Activated naive CD4-positive, alpha-beta T cell treated with anti-CD3 and anti-CD28 coated beads, Interleukin-2, amount 50 U/mL, for 72 hours (primary cell): ENCODE results near the gene KANK3. TPM values are rescaled to one million over a fixed set of nuclear protein-coding genes. Genes with fewer than 3 reads are reported as not detected.
"Not testable (repeated sequence)": the region's sequence is repeated elsewhere in the genome, so short reads cannot be mapped to it uniquely, and the experiment has no call there.

ENCODE experiments used
- ATAC-seq, 2 donors: fragments of 150-1000 bp; cut with Tn5 transposase; 2 replicates each; pipeline ENCODE4 v1.10.0; 2021; ENCODE audit warnings: mild to moderate bottlenecking in 2 of 2, moderate library complexity in 2 of 2
- DNase-seq, 2 donors: peaks; one replicate each; pipeline ENCODE4 v3.0.0; 2021 to 2022; ENCODE audit warnings: low spot score in 2 of 2
- H3K27ac Mint-ChIP-seq, 2 donors: one replicate each; pipeline ENCODE4 v1.8.0; 2022; ENCODE audit warnings: mild to moderate bottlenecking in 2 of 2, mixed read lengths in 2 of 2
- H3K36me3 Mint-ChIP-seq, 2 donors: one replicate each; pipeline ENCODE4 v1.8.0; 2022; ENCODE audit warnings: mixed read lengths in 2 of 2
- H3K9me3 Mint-ChIP-seq, 2 donors: one replicate each; pipeline ENCODE4 v1.8.0; 2022; ENCODE audit warnings: mixed read lengths in 2 of 2
- total RNA-seq, 2 donors: library from RNA; stranded (reverse); gene quantifications; one replicate each; pipeline ENCODE4 v1.2.3, GENCODE V29; 2022

KANK3 gene
- total RNA-seq, 2 donors from 2014 or later: 1.5 to 1.7 TPM

- H3K36me3 Mint-ChIP-seq: no peaks in the 10 kb centered on the region
- DNase-seq (no peak), ATAC-seq (no peak)
- H3K27ac Mint-ChIP-seq: no peak overlapping the region
- no peaks in the 10 kb centered on the region for H3K9me3 Mint-ChIP-seq
Measured at GRCh38 chr19:8332976-8333766, 9.9 kb downstream of the KANK3 start.

DNA sequence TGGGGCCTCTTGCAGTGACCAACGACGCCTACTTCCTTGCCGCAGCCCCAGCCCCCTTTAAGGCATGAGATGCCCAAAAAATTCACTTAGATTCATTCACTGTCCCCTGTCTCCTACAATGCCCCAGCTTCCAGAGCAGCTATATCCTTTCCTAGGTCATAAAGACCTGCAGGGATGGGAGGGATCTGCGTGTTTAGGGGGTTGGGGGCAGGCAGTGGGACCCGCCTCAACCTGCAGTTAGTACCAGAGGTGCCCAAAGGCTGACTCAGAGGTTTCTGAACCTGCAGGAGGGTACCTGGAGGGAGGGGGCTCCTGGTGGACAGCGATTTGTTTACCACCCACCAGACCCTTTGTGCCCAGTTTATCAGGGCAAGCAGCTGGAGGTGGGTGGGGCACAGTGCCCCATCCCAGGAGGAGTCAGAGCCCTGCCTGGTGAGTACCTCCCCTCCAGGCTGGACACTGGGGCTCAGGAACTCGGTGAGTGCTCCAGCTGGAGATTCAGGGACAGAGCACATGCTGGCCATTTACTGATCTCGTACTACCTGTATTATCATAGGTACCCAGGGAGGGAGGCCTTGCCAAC, 11.7 kb downstream of the KANK3 start:
- H3K9me3 Mint-ChIP-seq: no peaks in the 10 kb centered on the region
- ATAC-seq (no peak), DNase-seq (no peak)
- no peaks in the 10 kb centered on the region for H3K36me3 Mint-ChIP-seq
- H3K27ac Mint-ChIP-seq: no peak overlapping the region

DNA sequence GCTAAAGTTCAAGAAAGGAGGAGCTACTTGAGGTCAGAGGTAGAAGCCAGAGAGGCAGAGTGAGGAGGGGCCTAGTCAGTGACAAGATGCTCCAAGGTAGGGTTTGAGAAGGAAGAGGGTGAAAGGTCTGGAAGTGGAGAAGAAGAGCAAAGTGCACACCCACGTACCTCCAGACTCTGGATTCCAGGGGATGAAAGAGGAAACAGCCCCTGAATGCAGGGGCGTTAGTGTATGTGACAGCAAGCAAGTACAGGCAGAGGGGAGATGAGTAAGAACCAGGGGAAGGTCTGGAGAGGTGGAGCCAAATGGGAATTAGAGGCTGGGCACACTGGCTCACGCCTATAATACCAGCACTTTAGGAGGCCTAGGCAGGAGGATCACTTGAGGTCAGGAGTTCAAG, 13.1 kb downstream of the KANK3 start:
- H3K9me3 Mint-ChIP-seq: no peaks in the 10 kb centered on the region
- no peaks in the 10 kb centered on the region for H3K36me3 Mint-ChIP-seq
- DNase-seq (no peak), ATAC-seq (no peak)
- H3K27ac Mint-ChIP-seq: peak overlapping the region in 1 of 2 donors; percentile 28

DNA sequence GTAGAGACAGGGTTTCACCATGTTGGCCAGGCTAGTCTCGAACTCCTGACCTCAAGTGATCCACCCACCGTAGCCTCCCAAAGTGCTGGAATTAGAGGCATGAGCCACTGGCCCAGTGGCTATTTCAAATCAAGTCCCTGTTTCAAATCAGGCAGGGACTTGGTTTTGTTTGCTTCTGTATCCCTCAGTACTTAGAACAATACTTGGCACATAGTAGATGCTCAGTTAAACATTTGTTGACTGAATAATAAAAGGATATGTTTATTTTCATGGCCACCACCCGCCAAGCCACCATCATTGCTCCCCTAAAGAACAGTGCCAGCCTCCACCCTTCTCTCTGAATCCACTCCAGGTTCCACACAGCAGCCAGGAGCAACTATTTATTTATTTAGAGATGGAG, 17.6 kb downstream of the KANK3 start:
- peaks cover 26 to 31% of the 10 kb centered on the region in 2 donors for H3K36me3 Mint-ChIP-seq
- DNase-seq (no peak), ATAC-seq (no peak)
- H3K27ac Mint-ChIP-seq: peak overlapping the region in 1 of 2 donors; percentile 94
- H3K9me3 Mint-ChIP-seq: no peaks in the 10 kb centered on the region

GRCh38 chr19:8324186-8325050, 18.6 kb downstream of the KANK3 start:
- no peaks in the 10 kb centered on the region for H3K9me3 Mint-ChIP-seq
- peaks cover 28 to 39% of the 10 kb centered on the region in 2 donors for H3K36me3 Mint-ChIP-seq
- peak overlapping the region in 1 of 2 donors; percentile 88 for H3K27ac Mint-ChIP-seq
- no peak for ATAC-seq
- DNase-seq: no peak

DNA sequence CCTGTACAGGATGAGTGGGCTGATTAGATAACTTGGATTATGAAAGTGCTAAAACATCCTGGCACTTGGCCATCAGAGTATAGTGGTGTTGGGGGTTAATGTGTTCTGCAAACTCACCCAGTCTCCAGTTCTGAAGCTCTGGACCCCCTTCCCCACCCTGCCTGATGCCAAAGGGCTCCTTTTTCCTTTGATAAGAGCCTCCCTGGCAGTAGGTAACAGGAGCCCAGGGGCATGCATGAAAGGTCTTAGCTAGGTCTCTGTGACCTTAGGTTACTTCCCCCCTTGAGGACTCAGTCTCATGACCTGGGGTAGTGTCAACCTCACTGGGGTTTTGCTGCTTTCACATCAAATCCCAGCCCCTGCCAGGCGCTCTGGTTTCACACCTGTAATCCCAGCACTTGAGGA, 19.3 kb downstream of the KANK3 start:
- DNase-seq (no peak), ATAC-seq (no peak)
- no peaks in the 10 kb centered on the region for H3K9me3 Mint-ChIP-seq
- peak overlapping the region; percentile 88 to 96 for H3K27ac Mint-ChIP-seq
- peaks cover 28 to 39% of the 10 kb centered on the region in 2 donors for H3K36me3 Mint-ChIP-seq

DNA sequence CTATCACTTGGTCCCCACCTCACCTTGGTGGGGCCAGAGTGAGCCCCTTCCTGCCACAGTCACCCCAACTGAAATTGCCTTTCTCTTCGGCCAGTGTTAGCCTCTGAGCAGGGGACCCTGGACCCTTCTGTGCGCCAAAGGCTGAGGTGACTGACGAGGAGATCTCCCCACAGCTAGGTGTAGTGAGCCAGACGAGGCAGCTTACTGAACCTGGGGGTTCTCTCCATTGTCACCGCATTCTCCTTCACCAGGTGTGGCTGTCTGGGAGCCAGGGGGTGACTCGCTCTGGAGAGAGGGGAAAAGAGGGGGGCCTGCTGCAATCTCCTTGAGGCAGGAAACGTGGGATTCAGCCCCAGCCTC, 20.4 kb downstream of the KANK3 start:
- H3K27ac Mint-ChIP-seq: peak overlapping the region; percentile 96 to 100
- ATAC-seq (no peak), DNase-seq (no peak)
- H3K9me3 Mint-ChIP-seq: no peaks in the 10 kb centered on the region
- H3K36me3 Mint-ChIP-seq: peaks cover 28 to 39% of the 10 kb centered on the region in 2 donors

DNA sequence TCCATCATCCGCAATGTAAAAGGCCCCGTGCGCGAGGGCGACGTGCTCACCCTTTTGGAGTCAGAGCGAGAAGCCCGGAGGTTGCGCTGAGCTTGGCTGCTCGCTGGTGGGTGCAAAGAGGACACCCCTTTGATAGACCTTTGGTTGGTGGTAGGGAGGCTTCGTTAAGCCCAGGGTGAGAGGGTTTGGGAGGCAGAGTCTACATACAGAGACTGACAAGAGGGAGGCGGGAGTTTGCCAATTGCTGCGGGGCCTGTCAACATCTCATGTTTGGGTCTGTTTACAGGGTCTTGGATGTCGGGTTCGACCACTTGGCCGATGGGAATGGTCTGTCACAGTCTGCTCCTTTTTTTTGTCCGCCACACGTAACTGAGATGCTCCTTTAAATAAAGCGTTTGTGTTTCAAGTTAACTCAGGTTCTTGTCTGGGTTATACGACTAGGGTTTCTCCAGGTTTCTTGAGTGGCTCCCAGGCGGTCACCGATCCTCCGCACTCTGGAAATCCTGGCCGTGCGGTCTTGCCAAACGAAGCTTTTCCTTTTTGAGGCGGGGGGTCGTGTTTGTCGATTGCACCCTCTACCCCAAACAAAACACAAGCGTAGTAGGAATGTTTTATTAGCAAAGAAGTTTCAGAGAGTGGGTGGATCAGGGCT, 20.9 kb downstream of the KANK3 start:
- H3K9me3 Mint-ChIP-seq: no peaks in the 10 kb centered on the region
- ATAC-seq (peak in 1 of 2 donors; percentile 1), DNase-seq (no peak)
- H3K27ac Mint-ChIP-seq: peak overlapping the region; percentile 96 to 100
- H3K36me3 Mint-ChIP-seq: peaks cover 28 to 39% of the 10 kb centered on the region in 2 donors

GRCh38 chr19:8321067-8321985, 21.7 kb downstream of the KANK3 start, which contains the start of the genes NDUFA7 and RPS28:
Gene NDUFA7 (minus strand): TSS chr19:8321375. CDS start chr19:8321358, 17 bp downstream.
Gene RPS28 (plus strand): TSS chr19:8321496. CDS start chr19:8321531, 35 bp downstream.
- DNase-seq: peak; percentile 97
- Mint-ChIP-seq H3K27ac (peak within 1 kb of the TSS; percentile 96 to 100), H3K9me3 (no peaks in the 10 kb centered on the region), H3K36me3 (peaks cover 28 to 39% of the 10 kb centered on the region in 2 donors)
- peak; percentile 94 to 95 for ATAC-seq

GRCh38 chr19:8320564-8321066, 22.4 kb downstream of the KANK3 start:
- Mint-ChIP-seq H3K36me3 (peaks cover 28 to 39% of the 10 kb centered on the region in 2 donors), H3K27ac (peak overlapping the region; percentile 96 to 100), H3K9me3 (no peaks in the 10 kb centered on the region)
- peak; percentile 3 to 23 for ATAC-seq
- DNase-seq: no peak

DNA sequence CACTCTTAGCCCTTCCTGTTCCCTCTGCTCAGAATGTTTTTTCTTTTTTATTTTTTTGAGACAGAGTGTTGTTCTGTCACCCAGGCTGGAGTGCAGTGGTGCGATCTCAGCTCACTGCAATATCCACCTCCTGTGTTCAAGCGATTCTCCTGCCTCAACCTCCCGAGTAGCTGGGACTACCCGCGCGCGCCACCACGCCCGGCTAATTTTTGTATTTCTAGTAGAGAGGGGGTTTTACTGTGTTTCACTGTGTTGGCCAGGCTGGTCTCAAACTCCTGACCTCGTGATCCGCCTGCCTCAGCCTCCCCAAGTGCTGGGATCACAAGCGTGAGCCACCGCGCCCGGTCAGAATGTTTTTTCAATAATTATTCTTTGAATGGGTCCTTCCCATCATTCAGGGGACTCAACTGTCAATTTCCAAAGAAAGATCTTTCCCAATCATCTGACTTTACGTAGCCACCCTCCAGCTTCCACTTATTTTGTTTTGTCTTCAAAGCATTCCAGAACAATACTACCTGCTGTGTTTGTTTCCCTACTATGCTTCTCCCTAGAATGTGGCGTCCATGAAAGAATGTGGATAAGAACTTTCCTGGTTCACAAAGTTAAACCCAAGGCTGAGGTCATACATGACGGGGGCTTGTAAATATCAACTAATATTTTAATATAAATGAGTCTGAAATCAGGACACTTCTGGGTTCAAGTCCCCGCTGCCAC, 23.1 kb downstream of the KANK3 start:
- no peak for ATAC-seq
- no peaks in the 10 kb centered on the region for H3K9me3 Mint-ChIP-seq
- DNase-seq: no peak
- peaks cover 28 to 39% of the 10 kb centered on the region in 2 donors for H3K36me3 Mint-ChIP-seq
- H3K27ac Mint-ChIP-seq: peak overlapping the region; percentile 96 to 100

GRCh38 chr19:8318835-8319234, 24.2 kb downstream of the KANK3 start:
- ATAC-seq: not testable (repeated sequence)

GRCh38 chr19:8316351-8317125, 26.5 kb downstream of the KANK3 start:
- peaks cover 11 to 18% of the 10 kb centered on the region in 2 donors for H3K36me3 Mint-ChIP-seq
- H3K27ac Mint-ChIP-seq: peak overlapping the region in 1 of 2 donors; percentile 29
- ATAC-seq: no peak
- H3K9me3 Mint-ChIP-seq: no peaks in the 10 kb centered on the region
- DNase-seq: no peak

More at GRCh38 chr19:8318835-8319234, 24.2 kb downstream of the KANK3 start:
- not testable (repeated sequence) for H3K27ac Mint-ChIP-seq, DNase-seq, H3K9me3 Mint-ChIP-seq
- H3K36me3 Mint-ChIP-seq: peaks cover 28 to 39% of the 10 kb centered on the region in 2 donors

DNA sequence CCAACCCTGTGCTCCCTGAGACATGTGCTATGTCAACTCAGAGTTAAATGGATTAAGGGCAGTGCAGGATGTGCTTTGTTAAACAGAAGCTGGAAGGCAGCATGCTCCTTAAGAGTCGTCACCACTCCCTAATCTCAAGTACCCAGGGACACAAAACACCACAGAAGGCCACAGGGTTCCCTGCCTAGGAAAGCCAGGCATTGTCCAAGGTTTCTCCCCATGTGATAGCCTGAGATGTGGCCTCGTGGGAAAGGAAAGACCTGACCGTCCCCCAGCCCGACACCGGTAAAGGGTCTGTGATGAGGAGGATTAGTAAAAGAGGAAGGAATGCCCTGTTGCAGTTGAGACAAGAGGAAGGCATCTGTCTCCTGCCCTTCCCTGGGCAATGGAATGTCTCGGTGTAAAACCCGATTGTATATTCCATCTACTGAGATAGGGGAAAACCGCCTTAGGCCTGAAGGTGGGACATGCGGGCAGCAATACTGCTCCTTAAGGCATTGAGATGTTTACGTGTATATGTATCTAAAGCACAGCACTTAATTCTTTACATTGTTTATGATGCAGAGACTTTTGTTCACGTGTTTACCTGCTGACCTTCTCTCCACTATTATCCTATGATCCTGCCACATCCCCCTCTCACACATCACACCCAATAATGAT, 28.0 kb downstream of the KANK3 start:
- not testable (repeated sequence) for H3K27ac Mint-ChIP-seq, H3K9me3 Mint-ChIP-seq, H3K36me3 Mint-ChIP-seq, ATAC-seq, DNase-seq
